Stimulated activated CD4-positive, alpha-beta T cell treated with anti-CD3 and anti-CD28 coated beads, TNF-alpha, amount 100 ng/mL, for 1 hour (primary cell): ENCODE data around the gene OR10J5.
"Not testable (repeated sequence)": the region's sequence is repeated elsewhere in the genome, so short reads cannot be mapped to it uniquely, and the experiment has no call there.

Experiments used
- DNase-seq, 3 donors: peaks; one replicate each; pipeline ENCODE4 v3.0.0-alpha.2; 2020; ENCODE audit warnings: low read depth in 3 of 3, low spot score in 1 of 3

The OR10J5 gene, protein sequence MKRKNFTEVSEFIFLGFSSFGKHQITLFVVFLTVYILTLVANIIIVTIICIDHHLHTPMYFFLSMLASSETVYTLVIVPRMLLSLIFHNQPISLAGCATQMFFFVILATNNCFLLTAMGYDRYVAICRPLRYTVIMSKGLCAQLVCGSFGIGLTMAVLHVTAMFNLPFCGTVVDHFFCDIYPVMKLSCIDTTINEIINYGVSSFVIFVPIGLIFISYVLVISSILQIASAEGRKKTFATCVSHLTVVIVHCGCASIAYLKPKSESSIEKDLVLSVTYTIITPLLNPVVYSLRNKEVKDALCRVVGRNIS

DNA sequence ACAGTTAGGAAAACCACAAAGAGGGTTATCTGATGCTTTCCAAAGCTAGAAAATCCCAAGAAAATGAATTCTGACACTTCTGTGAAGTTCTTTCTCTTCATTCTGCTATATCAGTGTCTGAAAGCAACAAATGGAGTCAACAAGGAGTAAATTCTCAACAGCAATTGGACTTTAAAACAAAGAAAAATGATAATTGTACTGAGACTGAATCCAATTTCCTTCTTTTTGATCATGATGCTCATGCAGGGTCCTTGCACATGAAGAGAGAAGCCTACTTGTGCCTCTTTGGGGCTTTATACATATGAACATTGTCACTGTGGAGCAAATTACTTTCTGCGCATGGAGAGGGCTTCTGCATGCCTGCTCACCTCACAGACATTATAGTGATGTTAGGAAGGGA, at the start of gene OR10J5:
Gene OR10J5 (minus strand): TSS at position 101 of the 400 bp plus-strand sequence. CDS start 0 bp downstream, at position 101.
- DNase-seq: no peak

DNA sequence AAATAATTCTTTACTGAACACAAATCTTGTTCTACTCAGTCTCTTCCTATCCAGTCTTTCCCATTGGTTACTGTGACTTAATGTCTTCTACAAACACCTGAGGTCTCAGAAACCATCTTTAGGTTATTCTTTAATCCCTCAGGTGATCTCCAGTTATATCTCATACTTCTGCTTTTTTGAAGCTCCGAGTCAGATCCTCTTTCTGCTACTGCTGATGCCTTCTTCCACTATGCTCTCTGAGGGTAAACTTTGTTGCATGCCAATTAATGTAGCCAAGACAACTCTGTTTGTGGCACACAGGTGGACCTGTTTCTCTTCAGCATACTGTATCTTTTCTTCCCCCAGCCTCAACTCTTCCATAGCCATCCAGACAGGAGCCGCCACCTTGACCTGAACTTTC, 48.7 kb upstream of the OR10J5 start:
- no peak for DNase-seq

DNA sequence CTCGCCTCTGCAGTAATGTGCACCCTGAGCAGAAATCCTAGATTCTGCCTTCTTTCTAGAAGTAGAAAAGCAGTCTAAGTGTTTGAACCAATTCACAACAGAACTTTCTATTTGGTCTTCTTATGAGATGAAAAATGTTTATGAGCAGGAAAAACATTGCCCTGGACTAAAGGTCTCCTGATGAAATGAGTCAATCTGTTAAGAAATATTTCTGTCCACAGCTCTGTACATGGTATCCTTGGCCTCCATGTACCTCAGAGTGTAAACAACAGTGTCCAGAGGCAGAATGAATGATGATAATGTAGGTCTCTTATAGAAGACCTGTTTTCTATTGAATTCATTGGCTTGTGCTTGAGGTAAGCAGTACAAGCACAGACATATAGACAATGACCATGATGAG, 45.6 kb upstream of the OR10J5 start:
- DNase-seq: no peak

DNA sequence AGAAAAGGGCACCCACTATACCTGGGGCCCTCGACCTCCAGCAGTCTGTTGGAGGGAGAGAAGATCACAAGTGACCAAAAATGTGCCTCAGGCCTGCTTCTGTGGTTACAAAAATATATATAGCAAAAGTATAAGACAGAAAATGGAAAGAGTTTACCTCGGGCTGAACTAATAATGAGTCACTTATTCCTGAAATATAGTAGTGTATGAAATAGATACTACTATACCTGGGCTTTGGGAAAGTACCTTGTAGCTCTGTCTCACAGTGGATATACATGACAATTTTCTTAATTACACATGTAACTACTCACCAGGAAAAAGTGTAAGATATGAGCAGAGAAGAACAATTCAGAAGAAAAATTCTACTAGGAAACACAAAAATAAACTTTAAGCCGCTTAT, 44.5 kb upstream of the OR10J5 start:
- no peak for DNase-seq

DNA sequence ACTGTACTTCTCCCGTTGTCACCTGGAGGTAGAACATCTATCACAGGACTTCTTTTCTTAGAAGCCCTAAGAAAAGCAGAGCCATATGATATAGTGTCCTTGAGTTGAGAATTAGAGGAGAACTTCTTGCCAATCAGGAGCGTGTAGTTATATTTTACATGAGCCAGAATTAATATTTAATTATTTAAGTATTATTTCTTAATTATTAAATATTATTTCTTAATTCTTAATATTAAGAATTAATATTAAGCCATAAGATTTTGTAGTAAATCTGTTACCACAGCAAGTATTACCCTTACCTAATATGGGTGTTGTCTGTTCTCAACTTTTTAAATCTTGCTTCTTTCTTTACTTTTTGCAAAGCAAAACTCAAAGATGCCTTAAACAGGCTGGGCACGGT, 41.6 kb upstream of the OR10J5 start:
- no peak for DNase-seq

DNA sequence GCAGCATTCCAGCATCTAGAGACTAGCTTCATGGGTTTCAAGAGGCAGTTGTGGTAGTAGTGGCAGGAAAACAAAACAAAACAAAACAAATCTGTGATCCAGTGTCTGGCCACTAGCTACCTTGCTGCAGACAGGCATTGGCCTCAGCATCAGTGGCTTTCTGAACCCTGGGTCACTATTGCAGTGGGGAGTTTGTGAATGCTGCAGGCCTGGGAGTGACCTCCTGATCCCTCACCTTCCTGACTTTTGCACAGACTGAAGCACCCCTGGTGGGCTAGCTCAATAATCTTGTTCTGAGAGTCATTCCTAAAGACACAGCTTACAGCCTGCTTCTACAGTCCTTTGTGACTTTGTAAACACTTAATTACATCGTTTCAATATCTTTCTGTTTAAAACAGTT, 26.9 kb upstream of the OR10J5 start:
- DNase-seq: no peak

DNA sequence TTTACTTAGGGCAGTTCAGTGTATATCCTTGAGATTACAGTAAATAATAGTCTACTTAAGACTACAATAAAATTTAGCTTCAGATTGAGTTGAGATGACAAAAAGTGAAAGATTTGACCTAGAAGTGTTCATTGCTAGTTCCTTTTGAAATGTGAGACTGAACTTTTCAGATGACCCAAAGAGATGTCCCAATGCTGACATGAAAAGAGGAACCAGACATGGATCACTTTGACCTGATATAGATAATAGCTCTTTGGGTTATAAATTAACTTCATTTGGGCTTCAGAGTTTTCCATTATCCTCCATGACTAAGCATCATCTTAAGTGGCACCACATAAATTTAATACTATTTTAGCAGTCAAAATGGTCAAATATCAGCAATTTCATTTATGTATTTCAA, 25.7 kb upstream of the OR10J5 start:
- no peak for DNase-seq

DNA sequence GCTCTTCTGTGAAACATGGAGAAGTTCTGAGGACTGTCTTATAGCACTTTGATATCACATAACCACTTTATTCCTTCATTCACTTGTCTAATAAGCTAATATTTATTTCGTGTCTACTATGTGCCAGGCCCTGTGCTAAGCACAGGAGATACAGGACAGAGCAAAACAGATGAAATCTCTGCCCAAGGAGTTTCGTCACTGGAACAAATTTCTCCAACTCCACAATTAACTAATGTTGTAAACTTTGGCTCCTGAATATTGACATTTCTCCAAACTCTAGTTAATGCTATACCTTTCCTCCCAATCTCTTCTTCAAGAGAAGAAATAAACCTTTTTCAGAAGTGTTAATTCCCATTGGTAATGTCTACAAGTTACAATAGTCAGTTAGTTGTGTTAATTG, 24.8 kb upstream of the OR10J5 start:
- DNase-seq: no peak

DNA sequence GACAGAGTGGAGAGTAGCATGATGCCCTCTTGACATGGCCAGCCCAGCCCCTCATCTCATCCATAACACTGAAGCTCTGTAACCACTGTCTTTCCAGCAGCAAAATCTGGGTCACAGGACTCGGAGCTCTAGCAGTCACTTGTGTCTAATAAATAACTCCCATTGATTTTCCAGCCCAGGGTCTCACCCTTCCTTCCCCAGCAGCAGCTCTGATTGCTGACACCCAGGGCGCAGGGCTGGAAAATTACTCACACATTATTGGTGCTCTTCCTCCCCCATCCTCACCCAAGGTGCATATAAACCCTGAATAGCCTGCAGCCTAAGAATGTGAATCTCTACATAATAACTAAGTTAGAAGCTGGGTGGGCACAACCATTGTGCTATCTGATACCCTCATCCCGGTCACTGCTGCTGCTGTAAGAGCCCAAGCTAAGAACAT, 21.1 kb upstream of the OR10J5 start:
- no peak for DNase-seq

DNA sequence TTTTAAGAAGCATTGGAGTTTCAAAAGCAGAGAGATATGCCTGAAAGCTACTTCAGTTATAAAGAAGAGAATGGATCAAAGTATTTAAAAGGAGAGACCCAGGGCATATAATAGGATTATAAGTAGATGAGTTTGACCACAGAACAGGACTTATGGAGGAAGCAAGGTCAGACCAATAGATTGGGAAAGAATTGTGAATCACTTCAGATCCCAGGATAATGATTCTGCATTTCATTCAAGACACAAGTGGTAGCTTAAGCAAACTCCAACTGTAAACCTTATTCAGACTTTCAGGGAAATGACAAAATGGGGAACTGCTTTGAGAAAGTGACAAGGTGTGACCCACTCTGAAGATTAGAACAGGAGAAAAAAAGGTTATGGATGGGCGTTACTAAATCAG, 18.9 kb upstream of the OR10J5 start:
- no peak for DNase-seq

DNA sequence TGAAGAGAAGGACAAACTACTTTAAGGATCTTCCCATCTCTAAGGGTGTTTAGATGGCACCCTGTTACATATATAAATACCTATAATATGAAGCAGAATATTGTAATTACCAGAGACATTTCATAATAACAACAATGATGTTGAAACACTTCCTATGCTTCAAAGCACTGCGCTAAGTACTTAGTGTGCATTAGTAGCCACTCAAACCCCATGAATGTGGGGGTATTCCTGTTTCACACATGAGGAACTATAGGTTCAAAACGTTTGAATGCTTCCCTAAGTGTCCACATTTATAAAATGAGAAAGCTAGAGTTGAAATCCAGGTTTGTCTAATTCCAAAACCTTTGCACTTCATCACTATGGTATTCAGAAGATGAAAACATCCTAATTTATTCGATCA, 18.5 kb upstream of the OR10J5 start:
- DNase-seq: no peak

DNA sequence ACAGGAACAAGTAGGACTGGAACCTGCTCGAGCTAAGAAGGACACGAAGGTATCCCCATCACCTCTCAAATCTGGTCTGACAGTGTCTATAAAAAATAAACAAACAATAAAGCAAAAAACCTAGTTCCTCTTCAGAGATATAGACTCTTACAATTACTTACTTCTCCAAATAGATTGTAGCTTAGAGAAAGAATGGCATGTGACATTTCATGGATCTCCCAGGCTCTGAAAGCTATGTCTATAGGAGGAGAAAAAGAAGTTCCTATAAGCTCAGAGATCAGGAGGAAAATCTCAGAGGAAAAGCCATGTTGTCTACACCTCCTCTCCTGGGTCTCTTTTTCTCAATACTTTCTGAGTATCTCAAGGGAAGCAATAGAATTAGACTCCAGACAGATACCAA, 12.3 kb upstream of the OR10J5 start:
- DNase-seq: no peak

DNA sequence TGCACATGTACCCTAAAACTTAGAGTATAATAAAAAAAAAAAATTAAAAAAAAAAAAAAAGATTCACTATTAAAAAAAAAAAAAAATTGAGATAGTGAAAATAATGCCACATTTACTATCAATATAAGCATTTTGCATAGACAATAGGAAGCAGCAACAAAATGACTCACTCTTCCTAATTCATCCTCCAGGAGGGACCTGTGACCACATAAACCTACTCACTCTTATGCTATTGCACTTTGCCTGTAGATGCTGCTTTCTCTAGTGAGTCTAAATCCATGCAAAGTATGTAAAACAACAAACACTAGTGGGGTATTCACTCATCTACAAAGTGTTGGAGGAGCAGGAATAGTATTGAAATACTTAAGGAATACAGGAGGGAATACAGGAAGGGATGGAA, 2.9 kb downstream of the OR10J5 start:
- no peak for DNase-seq

DNA sequence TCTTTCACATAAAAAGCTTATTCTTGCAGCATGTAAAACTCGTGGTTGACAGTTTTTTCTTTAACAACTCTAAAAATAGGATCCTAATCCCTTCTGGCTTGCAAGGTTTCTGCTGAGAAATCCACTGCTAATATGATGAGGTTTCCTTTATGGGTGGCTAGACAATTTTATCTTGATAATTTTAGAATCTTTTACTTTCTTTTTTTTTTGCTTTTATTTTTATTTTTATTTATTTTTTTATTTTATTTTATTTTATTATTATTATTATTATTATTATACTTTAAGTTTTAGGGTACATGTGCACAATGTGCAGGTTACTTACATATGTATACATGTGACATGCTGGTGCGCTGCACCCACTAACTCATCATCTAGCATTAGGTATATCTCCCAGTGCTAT, 11.0 kb downstream of the OR10J5 start:
- not testable (repeated sequence) for DNase-seq

DNA sequence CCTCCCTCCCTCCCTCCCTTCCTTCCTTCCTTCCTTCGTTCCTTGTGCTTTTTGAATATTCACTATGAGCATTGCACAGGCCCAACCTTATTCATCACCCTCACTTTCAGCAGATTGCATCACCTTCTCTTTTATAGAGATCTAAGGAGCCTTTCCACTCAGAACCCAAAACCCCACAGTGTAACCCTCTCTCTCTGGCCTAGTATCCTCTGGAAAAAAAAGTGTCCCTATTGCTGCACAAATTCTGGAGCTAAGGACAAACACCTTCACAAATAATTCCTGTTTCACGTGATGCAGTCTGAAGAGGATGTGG, 25.6 kb downstream of the OR10J5 start:
- DNase-seq: no peak

DNA sequence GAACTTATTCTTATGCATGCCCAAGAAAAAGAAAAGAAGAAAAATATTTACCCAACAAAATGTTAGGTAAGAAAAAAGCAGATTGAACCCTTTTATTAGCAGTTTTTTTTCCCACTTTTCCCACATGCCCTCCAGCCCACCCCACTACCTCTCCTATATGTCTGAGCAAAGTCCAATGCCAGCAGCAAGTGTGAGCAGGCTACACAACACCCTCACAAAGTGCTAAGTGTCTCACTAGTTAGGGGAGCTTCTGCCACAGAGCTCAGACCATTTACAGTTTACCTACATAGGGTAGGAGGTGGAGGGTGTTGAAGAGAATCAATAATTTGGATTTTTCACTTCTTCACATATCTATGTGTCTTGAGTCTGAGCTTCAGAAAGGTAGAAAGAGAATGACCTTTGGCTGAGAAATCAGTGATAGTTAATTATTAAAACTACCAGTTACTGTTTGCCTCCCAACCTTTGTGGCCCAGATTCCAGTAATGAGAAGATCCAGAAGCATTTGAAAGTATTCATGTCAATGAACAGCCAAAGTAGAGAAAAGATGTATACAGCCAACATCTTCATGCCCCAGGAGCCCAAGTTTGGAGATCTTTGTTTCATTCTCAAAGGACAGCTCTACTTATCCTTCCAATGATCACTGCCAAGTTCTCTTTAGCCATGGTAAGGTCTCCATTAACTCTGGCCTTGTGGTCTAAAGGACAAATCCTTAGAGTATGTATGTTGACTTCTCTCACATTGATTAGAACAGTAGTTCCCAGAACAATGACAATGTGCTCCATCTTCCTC, 26.2 kb downstream of the OR10J5 start:
- DNase-seq: no peak

DNA sequence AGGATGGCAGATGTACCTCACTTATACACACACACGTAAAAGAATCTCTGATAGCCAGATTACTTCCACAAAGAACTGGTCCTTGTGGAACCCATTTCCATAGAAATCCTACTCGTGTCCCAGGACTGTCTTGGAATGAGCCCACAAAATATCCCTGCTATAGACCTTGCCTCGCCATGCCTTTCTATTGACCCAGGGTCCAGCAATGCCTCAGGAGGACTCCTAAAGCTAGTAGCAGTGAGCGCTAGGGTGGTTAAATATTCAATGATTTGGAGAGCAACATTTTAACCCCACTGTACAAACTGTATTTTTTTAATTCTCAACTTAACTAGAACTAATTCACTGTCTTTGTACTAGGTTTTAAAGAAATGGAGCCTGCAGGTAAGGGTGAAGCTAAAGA, 26.9 kb downstream of the OR10J5 start:
- no peak for DNase-seq

DNA sequence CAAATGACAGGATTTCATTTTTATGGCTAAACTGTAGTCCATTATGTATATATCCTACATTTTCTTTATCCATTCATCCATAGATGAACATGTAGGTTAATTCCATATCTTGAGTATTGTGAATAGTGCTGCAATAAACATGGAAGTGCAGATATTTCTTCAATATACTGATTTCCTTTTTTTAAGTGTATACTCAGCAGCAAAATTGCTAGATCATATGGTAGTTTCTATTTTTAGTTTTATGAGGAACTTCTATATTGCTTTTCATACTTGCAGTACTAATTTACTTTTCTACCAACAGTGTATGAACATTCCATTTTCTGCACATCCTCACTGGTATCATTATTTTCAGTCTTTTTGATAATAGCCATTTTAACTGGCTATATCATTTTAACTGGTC, 30.1 kb downstream of the OR10J5 start:
- DNase-seq: no peak

DNA sequence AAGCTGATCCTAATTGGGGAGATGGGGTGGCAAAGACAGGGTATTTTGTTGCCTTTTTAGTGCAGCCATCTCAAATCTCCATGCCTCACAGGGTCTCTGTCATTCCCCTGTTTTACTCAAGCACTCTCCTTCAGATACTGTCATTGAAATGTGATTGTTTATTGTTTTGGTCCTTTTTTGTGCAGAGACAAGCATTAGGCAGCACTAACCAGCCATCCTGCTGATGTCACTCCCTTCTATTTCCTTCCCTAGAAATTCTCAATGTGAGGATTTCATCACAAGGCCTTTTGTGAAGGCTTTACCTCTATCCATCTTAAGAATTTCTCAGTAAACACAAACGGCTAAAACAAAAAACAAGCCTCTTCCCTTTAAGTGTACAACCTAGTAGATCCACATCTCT, 34.7 kb downstream of the OR10J5 start:
- DNase-seq: no peak

DNA sequence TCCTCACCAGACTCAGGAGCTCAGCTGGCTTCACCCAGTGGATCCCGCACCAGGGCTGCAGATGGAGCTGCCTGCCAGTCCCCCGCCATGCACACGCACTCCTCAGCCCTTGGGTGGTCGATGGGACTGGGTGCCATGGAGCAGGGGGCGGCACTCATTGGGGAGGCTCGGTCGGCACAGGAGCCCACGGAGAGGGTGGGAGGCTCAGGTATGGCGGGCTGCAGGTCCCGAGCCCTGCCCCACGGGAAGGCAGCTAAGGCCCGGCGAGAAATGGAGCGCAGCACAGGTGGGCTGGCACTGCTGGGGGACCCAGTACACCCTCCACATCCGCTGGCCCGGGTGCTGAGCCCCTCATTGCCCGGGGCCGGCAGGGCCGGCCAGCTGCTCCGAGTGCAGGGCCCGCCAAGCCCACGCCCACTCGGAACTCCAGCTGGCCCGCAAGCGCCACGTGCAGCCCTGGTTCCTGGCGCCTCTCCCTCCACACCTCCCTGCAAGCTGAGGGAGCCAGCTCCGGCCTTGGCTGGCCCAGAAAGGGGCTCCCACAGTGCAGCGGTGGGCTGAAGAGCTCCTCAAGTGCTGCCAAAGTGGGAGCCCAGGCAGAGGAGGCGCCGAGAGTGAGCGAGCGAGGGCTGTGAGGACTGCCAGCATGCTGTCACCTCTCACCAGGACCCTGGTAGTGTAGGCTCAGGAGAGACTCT, 41.1 kb downstream of the OR10J5 start:
- DNase-seq: not testable (repeated sequence)

DNA sequence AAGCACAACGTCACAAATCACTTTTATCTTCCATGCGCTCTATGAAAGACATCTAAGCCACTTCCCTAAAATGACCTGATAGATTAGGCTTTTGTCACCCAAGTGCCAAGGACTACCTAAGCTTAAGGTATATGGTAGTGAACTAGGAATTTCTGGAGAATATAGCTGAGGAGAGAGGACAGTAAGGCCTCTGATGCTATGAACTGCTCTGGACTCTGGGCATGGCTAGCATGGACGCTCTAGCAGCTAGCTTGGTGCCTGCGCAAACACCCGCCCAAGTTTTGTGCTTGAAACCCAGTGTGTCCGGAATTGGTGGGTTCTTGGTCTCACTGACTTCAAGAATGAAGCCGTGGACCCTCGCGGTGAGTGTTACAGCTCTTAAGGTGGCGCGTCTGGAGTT, 42.5 kb downstream of the OR10J5 start:
- no peak for DNase-seq

DNA sequence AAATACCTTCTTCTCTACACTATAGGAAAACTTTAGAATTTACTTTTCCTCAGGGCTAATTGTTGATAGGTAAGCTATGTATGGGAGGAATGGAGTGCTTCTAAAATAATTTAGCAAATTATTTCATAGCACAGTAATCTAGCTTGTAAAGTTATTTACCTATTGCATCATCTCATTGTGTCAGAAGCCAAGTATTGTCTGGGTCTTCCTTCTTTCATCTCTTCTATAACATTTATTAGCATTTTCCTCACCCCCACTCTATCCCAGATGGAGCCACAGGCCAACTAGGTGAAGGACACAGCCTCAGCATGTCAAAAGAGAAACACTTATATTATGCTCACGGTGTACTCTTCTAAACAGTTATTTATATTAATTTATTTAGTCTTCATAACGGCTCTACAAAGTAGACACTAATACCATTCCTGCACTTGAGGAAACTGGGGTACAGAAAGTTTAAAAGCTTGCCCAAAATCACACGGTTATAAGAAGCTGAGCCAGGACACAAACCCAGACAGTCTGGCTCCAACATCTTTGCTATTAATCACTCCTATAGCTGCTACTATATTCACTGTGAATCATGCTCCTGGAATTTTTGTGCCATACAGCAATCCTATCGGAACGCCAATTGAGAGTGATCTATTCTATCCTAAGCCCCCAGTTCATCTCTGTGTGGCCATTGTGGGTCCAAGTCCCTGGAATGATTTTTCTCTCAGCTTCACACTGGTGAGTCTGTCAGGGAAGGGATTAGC, 43.1 kb downstream of the OR10J5 start:
- no peak for DNase-seq
